DMS153 treated with DMSO at 0.1 percent for 48 hours (cell line): ENCODE data around the gene LEMD1.

Source experiments
- DNase-seq: peaks from one replicate; lab custom pipeline; 2025; ENCODE audit not compliant: unreplicated experiment; lab: John Stamatoyannopoulos, UW

LEMD1 gene

DNA sequence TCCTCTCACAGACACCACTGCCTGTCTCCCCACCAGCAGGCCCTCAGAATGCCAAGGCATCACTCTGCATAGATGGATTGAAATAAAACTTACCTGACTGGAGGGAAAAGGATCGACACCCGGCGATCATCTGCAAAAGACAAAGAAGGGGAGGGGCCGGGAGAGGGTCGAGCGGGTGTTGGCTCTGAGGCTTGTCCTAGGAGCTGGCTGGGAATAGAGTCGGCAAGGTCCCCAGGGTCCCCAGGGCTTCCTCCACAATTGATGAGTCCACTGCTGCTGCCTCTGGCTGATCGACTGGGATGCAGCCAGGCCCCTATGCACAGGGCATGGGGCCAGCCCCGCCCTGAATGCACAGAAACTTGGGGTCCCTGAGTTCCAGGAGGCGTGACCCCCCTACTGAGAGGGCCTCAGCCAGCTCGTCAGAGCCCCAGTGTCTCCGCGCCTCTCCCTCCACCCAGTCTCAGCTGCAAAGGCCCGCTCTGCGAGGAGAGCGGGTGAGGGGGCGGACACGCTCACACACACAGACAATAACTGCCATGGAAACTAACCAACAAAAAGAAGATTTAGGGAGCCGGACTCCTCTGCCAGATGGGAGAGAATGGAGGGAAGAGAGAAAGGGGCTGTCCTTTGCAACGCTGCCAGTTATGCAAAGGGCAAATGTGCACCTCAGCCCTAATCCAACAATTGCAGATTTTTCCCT is 65.3 kb downstream of the LEMD1 start, which contains the start of gene KLHDC8A:
Gene KLHDC8A, minus strand, starts transcription at position 483 of the 700 bp plus-strand sequence. CDS start 13,318 bp downstream, outside the sequence.
- DNase-seq = peak; percentile 45

DNA sequence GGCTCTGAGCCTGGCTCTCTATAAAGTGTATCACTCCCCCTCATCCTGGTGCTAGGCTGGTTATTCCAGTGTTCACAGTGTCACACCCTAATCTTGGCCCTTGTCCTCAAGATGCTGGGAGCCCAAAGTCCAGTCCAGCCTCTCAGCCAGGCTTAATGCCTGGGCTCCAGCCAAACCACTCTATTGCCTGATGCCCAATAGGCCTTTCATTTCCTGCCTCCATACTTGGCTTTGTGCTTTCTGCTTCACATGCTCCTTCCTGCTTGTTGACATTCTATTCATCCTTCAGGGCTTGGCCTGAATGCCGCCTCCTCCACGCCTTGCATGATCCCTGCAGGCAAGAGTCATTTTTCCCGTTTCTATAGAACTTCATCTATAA is 66.8 kb downstream of the LEMD1 start:
- DNase-seq = peak; percentile 53

DNA sequence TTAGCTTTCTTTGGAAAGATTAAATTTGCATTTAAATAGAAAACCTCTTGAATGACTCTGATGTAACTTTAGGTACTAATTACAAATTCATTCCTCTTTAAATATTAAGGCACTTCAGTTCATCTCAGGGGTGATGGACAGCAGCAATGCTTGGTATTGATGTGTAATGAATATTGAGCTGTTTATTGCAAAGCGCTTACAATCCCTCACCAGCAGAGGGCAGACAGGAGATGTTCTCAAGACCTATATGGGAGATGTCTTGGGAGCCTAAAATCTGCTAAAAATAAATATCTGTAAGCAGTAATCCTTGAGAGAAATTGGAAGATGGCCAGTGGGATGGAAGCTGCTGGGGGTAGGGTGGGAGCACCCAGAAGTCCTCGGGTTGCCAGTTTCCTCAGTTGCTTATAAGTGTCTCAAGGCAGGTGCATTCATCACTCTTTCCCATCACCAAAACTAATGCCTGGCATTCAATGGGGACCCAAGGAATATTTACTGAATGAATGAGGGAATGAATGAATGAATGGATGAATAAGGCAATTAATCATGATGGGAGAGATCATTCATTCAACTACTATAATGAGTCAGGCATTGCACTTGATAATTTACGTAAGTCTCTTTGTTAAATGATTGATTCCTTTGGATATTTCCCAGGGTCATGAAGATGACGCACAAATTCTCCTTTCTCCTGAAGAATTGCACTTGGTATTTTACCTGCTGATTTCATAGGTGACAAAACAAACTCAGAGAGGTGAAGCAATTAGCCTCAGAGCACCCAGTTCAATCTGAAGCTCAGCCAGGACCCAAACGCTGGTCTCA is 67.4 kb downstream of the LEMD1 start:
- DNase-seq = peak; percentile 47

DNA sequence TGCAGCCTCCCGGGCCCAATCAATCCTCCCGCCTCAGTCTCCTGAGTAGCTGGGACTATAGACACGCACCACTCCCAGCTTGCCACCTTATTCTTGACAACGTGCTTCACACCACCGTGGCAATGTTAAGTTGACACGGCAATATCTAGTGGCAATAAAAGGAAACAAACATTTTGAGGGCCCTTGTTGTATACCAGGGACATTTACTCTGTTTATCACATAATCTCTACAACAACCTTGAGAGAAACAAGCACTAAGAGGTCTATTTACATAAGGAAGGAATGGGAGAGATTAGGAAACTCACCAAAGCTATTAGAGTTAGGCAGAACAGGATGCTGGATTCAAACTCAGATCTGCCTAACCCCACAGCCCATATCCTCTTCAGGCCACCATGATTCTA is 68.2 kb downstream of the LEMD1 start:
- DNase-seq = no peak

DNA sequence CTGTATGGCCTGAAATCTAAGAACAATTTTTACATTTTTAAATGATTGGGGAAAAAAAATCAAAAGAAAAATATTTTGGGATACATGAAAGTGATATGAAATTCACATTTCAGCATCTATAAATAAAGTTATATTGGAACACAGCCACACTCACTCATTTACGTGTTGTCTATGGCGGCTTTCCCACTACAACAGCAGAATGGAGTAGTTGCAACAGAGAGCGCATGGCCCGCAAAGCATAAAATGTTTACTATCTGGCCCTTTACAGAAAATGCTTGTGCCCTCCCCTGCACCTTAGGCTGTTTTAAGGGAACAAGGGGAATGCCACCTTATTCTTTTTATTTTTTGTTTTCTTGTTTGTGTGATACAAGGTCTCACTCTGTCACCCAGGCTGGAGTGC is 68.7 kb downstream of the LEMD1 start:
- no peak for DNase-seq

DNA sequence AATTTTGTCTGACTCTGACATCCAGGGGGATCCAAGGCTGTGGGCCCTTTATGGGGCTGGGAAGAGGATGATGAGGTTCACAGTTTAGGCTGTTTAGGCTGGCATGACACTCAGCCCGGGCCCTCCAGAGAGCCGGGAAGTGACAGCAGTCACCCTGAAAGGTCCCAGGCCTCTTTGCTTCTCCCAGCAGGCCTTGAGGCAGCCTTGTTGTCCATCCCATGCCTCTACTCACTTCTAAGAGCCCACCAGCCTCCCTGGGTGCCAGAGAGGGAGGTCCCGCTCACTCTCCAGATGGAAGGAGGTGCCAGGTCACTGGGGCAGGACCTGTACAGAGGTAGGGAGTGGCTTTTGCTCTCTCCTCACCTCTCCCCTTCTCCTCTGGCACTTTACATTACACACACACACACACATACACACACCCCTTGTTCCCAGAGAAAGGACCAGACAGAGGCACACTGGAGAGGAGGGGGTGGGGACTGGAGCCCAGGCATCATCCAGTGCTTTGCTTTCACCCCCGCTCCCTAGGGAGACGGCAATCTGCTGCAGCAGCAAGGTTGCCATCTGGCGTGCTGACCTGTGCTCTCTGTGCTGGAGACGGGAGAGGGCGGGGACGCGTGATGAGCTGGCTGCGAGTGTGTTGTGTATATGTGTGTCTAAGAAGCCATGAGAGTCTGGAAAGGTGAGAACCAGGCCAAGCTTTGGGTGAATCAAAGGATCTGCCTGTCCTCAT is 69.7 kb downstream of the LEMD1 start:
- peak; percentile 98 for DNase-seq

DNA sequence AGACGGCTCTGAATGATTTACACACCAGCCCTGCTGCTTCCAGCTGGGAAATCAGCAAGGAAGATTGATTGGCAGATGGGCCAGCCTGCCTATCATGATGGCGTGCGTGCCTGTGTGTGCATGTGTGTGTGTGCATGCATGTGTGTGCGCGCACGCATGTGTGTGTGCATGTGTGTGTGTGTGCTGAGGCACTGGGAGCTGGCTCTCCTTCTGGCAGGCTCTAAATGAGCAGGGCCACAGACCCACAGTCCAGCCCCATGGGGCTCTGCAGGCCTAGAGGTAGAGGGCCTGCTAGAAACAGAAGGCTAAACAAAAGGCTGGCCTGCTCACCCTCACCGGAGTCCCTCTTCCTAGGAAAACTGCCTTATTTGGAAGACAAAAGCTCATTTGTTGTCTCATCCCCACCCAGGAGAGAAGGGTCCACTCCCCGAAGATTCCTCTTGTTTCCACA is 71.1 kb downstream of the LEMD1 start:
- no peak for DNase-seq

DNA sequence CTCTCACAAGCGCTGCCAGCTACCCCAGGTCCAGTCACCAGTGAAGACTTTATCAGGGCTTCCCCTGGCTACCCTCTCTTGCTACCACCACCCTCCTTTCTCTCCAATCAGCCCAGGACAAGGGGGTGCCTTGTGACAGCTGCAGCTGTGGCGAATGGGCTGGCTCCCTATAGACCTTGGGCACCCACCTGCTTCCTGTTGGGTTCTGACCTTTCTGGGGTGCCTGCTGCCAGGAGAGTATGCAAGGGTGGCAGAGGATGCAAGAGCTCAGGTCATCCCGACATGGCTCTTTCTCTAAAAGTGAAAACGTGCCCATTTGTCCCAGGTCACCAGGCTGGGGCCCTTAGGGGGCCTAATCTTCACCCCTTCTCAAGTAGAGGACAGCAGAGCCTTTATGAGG is 71.7 kb downstream of the LEMD1 start:
- DNase-seq = no peak

DNA sequence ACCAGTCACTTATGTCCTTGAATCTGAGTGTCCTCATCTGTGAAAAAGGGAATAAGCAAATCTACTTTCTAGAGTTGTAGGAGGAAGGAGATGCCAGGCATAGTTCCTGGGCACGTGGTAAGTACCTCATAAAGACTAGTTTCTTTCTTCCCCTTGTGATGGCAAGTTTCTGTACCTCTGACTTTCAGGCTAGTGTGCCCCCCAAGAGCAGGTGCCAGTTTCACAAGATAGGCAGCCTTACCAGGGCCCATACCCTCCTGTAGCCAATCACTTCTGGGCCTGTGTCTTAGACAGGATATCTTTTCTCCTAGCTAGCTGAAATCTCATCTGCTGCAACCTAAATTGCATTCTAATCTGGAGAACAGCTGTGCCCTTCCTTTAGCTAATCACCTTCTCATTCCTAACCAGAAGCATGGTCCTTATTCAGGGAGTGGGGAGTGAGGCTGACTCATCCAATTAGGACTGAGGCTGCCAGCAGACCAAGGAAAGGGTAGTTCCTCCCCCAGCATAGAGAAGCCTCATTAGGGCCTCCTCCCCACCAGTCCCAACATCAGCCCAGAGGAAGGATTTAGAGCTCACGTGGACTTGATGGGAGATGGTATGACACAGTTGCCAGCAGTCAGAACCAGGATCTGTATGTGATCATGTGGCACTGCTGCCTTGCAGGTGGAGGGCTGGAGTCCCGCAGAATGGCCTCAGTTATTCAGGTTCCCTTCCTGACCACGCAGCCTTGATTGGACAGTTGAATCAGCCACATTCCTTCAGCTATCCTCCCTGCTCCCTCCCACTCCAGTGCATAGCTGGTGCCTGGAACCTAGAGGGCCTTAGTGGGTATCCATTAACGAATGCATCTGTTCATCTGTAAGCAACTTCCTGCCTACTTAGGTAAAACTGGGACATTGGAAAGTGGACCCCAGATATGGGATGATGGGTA is 73.0 kb downstream of the LEMD1 start:
- no peak for DNase-seq

DNA sequence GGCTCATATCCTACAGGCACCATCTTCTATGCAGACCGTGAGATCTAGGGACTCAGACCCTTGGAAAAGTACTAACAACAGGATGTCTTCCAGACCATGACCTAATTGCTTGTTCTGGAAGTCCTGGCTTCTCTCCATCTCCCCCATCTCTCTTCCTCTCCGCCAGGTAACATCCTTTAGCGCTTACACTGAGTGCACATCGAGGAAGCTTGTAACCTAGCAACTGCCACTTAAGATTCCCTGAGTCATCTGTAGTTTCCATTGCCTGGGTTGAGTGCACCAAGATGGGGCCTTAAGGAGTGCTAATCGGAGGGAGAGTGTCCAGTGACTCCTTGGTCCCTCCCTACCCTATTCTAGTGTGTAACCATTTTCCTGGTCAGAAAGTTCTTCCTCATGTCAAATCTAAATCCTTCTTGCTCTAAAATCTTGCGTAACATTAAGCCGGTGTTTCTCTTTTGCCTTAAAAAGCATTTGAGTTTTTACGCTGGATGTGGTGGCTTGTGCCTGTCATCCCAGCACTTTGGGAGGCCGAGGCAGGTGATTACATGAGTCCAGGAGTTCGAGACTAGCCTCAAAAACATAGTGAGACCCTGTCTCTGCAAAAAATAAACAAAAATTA is 74.8 kb downstream of the LEMD1 start:
- no peak for DNase-seq

DNA sequence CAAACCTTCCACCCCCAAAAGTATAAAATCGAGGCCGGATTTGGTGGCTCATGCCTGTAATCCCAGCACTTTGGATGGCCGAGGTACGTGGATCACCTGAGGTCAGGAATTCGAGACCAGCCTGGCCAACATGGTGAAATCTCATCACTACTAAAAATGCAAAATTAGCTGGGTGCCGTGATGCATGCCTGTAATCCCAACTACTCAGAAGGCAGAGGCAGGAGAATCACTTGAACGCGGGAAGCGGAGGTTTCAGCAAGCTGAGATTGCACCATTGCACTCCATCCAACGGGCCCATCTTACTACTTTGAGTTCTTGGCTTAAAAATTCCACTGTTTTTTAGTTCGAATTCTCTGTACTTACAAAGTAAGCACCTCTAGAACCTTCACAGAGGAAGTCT is 76.1 kb downstream of the LEMD1 start:
- DNase-seq = no peak

DNA sequence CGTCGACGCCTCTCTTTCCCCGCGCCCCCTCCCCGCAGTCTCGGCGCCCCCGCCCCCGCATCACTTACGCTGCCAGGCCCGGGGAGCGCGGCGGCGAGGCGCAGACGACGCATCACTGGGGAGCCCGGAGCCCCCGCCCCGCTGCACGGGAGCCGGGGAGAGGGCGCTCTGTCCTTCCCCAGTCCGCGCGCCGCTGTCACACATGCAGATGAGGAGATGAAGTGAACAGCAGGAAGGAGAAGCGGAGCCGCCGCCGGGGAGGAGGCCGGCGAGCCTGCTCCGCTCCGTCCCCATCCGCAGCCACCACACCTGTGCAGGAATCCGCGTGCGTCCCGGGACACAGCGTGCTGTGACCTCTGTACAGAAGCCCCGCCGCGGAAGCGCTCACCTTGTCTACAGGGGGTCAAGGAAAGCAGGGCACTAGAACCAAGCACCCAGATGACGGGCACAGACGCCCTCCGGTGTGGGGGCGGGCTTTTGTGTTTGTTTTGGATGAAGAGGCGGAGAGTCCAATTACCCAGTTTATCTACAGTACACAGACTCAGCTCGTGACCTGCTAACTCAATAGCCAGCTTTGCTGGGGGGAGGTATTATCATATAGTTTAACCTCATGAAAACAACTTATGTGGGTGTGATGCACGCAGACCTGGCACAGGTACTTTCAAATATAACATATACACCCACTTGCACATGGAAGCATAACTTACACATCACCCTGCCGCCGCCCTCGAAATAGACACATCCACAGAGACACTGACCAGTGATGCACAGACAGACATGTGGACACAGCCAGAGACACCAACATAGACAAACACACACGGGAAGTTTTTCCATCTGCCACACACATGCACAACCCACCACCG is 77.6 kb downstream of the LEMD1 start:
- DNase-seq = peak; percentile 34

DNA sequence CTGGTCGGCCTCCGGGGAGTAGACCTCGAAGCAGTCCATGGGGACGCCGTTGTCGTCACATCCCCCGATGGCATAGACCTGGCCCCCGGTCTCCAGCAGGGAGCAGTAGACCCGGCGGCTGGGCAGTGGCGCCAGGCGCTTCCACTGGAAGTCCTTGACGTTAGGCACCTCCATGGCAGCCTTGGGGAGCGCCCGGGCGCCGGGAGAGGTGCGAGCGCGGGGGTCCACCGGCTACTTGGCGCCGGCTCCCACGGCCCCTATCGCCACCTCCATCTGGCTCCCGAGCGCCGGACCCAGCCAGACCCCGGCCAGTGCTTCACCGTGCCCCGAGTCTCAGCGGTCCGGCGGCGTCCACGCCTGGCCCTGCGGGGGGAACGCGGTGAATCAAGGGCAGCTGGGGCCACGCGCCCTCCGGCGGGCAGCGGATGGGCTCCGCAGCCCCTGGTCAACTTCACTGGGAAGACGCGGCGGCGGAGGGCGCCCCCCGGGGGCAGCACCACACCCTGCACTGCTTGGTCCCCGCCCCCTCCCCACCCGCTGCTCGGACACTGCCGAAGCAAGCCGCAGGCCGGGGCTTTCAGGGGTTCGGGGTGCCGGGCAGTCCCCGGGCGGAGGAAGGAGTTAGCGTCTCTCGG is 78.3 kb downstream of the LEMD1 start:
- no peak for DNase-seq

DNA sequence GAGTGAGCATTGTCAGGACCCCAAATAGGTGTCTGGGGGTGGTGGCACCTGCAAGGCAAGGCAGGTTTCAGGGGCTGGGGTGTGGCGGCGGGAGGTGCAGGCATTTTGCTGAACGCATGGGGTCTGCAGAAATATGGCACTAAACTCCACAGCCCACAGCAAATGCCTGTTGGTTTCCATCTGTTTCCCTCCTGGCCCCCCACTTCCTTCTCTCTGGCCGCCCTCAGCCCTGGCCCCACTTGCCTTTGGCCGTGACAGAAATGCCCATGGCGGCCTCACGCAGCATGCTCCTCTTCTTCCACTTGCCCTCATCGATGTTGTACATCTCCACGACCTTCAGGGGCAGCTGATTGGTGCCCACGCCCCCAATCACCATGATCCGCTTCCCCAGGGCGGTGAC is 78.9 kb downstream of the LEMD1 start:
- no peak for DNase-seq

DNA sequence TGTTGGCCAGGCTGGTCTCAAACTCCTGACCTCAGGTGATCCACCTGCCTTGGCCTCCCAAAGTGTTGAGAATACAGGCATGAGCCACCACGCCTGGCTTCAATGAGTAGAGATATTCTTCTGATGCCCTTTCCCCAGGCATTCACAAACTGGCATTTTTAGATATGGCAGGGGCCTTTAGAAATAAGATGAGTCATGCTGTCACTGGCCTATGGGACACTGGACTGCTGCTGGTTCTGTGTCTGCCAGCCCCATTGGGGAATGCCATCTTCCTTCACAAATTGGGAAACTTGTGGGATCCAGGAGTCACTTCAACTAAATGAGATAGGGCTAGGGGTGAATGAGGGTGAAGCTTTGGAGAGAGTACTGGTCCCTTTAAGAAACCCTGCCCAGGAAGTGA is 81.2 kb downstream of the LEMD1 start:
- DNase-seq = no peak

DNA sequence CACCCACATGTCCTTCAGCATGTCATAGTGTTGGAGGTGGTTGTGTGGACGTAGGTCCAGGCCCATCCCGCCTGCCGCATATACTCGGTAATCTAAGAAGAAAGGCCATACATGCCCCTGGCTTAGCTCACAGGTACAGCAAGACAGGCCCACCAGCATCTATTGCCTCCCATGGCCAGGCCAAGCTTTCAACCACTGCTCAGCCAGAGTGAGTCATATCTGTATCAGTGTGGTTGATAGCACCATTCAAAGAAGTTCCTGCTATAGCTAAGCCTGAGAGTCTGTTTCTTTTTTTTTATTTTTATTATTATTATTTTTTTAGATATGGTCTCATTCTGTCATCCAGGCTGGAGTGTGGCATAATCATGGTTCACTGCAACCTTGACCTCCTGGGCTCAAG is 82.1 kb downstream of the LEMD1 start:
- DNase-seq = no peak

DNA sequence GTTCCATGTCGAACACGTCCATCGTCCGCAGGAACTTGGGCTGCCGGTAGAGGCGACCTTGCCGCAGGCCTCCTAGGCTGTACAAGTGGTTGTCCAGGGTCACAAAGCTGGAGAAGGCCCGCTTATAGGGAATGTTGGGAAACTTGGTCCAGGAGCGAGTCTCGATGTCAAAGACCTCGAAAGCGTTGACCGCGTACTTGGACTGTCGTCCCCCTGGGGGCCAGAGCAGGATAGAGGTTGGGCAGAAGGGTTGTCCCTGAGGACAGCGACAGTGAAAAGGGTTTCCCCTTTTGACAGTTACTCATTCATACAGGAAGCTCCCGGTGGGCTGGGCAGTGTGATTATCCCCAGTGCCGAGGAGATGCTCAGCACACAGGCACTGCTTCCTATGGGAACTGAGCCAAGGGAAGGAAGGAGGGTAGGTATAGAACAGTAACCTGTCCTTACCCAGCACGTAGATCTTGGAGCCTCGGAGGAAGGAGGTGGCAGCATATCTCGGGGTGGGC is 82.6 kb downstream of the LEMD1 start:
- DNase-seq = no peak

DNA sequence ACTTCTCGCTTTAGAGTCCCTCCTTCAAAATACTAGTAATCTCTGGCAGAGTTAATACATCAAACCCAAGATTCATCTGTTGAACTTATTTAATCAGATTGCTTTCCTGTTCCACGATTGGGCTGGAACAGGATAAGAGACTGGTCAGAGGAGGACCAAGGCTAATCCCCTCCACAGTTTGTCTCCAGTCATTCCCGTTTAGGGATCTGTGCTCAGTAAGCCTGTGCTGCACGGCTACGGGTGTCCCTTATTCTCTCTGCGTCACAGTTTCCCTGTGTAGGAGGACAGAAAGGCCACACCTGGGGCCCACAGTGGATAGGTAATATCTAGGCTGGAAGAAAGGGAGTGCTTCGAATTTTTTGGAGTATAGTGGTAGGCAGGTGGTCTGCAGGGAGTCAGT is 83.8 kb downstream of the LEMD1 start:
- DNase-seq = no peak

DNA sequence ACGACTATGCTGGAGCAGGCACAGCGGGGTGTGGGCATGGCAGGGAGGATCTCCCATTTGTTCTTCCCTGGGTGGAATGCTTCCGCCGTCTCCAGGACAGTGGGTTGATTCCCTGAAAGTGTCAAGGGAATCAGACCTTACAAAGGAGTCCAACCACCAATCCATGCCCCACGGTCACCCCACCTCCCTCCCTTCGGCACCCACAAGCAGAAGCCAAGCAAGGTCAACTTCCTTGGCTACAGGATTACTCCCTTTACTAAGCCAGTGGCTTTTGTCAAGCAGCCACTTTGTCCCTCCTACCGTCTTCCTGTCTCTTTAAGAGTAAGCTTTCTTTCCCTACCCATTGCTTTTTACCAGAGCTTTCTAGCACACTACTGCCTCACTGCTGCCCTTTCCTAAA is 84.4 kb downstream of the LEMD1 start:
- DNase-seq = no peak
